MM.1S (cell line): ENCODE results near the gene CUBN.

Experiments
- EZH2 ChIP-seq: fragments of 300-600 bp; sonication (generic); optimal IDR thresholded peaks from 2 replicates; pipeline ENCODE3; 2017; ENCODE audit warnings: low read depth, mild to moderate bottlenecking, antibody characterized with exemption, low read length, mixed read lengths
- EZH2phosphoT487 ChIP-seq: fragments of 300-600 bp; sonication (generic); IDR thresholded peaks from 2 replicates; pipeline ENCODE4 v1.6.1; 2018; ENCODE audit warnings: antibody characterized with exemption, low read length
- TF ChIP-seq, protein P1 (sequence below): fragments of 300-600 bp; sonication (generic); IDR thresholded peaks from 2 replicates; pipeline ENCODE4 v1.5.1; 2016; ENCODE audit warnings: antibody characterized with exemption, low read length, mixed read lengths

DNA sequence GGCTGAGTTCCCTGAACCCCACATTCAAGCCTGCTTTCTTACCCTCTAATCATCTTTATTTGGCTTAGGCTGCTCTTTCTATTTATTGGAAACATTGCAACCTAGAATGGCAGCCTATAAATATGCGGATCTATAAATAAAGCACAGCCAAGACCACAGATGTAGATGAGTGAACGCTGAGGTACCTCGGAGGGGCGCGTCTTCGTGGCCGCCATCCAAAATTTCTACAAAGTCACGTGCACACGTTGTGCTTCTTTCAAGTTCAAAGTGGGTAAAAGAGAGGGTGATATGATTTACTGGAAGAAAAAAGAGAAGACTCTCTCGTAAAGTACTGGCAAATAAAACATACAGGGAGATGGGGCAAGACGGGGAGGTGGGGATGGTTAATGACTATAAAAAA is 179.8 kb downstream of the CUBN start:
- TF ChIP-seq, protein P1, sequence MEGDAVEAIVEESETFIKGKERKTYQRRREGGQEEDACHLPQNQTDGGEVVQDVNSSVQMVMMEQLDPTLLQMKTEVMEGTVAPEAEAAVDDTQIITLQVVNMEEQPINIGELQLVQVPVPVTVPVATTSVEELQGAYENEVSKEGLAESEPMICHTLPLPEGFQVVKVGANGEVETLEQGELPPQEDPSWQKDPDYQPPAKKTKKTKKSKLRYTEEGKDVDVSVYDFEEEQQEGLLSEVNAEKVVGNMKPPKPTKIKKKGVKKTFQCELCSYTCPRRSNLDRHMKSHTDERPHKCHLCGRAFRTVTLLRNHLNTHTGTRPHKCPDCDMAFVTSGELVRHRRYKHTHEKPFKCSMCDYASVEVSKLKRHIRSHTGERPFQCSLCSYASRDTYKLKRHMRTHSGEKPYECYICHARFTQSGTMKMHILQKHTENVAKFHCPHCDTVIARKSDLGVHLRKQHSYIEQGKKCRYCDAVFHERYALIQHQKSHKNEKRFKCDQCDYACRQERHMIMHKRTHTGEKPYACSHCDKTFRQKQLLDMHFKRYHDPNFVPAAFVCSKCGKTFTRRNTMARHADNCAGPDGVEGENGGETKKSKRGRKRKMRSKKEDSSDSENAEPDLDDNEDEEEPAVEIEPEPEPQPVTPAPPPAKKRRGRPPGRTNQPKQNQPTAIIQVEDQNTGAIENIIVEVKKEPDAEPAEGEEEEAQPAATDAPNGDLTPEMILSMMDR, result no peak
- TF ChIP-seq EZH2 (no peak), EZH2phosphoT487 (no peak)
